Measurements from ENCODE around the gene PIGR.

PIGR gene

DNA sequence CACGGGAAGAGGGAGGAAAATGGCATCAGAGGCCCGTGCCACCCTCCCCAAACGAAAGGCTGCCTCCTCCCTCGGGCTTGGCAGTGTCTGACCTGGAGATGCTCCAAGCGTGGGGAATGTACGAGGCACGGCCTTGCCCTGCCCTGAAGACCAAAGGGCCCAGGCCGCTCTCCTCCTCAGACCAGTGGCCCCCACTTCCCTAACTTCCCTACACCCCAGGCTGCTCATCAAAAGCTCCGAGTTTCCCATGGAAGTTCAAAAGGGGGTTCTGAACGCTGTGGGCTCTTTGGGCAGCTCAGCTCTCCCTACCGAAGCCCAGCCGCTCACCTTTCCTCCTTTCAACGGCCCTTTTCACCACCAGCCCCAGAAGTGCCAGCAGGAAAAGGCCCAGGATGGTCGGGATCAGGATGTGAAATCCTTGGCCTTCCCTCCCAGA, 36.4 kb downstream of the PIGR start:
- no peak for DNase-seq (ENCODE audit: low read depth in 2 of 2)

DNA sequence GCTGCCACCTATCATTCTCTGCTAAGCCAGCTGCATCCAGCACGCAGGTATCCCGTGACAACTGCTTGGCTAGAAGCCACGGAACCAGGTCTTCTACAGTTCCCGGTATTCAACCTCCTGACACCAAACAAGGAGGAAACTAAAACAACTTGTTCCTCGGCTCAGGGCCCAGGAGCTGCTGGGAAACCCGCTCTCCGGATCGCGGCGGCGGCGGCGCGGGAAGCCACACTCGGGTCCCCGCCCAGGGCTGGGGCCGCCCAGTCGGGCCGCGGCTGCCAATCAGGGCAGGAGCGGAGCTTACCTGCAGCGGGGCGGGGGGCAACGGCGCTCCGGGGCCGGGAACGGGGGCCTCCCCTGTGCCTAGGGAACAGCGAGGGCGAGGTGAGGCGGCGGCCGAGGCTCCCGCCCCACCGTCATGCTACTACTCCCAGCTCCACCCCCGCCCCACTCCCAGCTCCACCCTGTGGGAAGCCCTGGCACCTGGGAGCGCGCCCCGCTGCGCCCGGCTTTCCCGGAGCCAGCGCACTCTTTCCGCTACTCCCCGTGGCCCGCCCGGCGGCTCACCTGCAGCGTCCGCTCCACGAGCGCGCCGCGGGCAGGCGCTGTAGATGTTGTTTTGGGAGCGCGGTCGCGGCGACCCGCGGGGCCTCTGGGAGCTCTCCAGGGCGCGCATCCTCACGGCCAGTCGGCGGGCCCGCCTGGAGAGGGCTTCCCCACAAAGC, 36.9 kb downstream of the PIGR start:
- no peak for DNase-seq (ENCODE audit: low read depth in 2 of 2)

DNA sequence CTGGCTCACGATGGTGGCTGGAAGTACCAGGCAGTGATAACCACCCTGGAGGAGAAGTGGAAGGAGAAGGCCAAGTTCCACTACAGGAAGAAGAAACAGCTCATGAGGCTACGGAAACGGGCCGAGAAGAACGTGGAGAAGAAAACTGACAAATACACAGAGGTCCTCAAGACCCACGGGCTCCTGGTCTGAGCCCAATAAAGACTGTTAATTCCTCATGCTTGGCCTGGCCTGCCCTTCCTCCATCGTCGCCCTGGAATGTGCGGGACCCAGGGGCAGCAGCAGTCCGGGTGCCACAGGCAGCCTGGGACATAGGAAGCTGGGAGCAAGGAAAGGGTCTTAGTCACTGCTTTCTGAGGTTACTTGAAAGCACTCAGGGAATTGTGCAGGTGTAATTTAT, 38.2 kb downstream of the PIGR start:
- DNase-seq (ENCODE audit: low read depth in 2 of 2) = no peak

DNA sequence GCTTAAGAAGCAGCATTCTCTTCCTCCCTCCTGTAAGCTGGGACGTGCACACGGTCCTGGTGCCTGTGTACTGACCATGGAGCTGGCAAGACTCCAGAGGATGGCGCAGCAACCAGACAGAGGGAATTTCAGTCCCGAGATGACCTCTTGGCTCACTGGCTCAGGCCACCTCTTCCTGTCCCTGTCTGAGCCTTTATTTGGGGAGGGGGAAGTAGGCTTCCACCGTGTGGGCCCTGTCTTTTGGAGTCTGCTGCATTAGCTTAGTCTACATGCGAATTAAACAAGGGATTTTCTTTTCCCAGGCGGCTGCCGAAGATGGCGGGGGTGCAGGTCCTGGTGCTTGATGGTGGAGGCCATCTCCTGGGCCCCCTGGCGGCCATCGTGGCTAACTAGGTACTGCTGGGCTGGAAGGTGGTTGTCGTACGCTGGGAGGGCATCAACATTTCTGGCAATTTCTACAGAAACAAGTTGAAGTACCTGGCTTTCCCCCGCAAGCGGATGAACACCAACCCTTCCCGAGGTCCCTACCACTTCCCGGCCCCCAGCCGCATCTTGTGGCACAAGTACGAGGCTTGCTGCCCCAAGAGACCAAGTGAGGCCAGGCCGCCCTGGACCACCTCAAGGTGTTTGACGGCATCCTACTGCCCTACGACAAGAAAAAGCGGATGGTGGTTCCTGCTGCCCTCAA, 38.8 kb downstream of the PIGR start:
- DNase-seq (ENCODE audit: low read depth in 2 of 2) = no peak

DNA sequence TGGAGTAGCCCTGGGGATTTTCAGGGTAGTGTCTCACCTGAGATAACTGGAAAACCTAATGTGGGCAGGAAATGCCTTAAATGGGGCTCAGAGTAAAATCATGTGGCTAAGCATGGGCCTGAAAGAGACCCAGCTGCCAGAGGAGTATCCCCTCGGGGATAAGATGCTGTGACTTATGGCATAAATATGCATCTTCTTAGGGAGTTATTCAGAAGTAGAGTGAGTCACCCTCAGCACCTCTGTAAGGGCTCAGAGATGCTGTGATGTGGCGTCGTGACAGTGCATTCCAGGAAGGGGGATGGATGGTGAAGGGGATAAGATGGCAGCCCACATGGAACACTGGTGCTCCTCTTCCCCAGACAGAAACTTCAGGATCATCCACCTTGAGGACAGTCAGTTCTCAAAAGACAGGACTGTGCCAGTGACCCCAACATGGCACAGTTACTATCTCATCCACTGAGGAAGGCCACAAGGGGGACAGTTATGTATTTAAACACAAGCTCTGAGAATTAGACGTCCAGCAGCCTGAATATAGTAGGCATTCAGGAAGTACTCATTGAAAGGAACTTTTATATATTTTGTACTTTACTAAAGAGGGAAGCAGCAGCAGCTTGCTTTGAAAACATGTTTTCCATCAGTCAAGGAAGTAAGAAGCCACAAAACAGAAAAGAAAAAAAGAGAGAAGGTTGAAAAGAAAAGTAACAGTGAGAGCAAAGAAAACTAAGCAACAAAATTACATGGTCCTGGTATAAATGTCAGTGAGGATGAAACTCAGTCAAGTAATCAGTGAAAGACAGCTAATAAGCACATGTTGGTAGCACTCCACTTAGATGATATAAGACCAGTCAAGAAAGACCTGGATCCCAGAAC, 40.7 kb downstream of the PIGR start:
- peak in 1 of 2 experiments; percentile 42 for DNase-seq (ENCODE audit: low read depth in 2 of 2)

DNA sequence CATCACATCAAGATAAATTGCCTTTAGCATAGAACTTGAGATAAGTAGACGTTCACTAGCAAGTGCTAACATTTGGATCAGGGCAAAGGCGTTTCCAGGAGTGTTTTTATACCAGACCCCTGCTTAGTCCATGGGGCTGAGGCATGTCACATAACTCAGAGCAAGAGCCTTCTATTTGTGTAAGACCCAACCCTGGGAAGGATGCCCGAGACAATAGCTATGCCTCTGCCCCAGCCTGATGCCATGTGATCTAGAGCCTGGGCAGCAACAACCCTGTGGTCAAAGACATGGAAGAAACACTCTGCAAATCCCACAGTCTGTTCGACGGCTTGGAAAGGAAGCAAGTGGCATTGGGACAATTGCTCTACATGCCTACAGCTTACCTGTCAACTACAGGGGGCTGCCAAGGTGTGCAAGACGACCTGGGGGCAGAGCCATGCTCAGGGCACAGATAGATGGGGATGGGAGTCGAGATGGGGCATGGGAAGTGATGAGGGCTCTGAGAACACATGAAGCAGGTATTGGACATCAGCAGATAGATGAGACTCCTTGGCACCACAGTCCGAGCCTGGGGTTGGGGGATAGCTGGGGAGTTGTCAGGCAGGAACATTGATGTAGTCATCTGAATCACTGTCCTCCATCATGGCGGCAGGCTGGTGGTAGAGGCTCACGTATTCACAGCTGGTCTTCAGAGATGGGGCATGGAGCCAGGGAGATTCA, 41.7 kb downstream of the PIGR start:
- DNase-seq (ENCODE audit: low read depth in 2 of 2) = no peak

DNA sequence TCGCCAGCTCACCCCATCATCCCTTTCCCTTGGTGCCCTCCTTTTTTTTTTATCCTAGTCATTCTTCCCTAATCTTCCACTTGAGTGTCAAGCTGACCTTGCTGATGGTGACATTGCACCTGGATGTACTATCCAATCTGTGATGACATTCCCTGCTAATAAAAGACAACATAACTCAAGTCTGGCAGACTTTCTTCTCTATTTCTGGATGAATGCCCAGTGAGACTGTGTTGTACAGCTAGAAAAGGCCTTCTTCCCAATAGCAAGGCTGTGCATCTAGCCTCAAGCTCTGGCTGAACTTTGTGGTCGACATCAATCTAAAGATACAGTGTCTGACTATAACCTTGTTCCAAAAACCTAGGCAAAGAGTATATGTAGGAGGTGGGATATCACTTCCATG, 42.6 kb downstream of the PIGR start:
- DNase-seq (ENCODE audit: low read depth in 2 of 2) = no peak

DNA sequence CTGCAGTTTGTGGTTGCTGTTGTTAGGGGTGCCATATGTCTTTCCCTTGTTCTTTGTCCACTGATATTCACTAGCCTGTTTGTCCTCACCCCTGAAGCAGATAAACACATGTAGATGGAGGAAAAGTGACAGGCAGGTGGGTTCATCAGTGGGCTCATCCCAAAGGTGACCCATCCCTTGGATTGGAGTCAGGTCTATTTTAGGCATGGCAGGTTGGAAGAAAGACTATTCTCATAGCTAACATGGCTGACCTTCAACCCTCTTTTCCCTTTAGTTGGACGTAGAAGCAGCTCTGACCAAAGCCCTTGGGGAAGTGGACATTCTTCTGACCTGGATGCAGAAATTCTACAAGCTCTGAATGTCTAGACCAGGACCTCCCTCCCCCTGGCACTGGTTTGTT, 43.6 kb downstream of the PIGR start:
- DNase-seq (ENCODE audit: low read depth in 2 of 2) = no peak

DNA sequence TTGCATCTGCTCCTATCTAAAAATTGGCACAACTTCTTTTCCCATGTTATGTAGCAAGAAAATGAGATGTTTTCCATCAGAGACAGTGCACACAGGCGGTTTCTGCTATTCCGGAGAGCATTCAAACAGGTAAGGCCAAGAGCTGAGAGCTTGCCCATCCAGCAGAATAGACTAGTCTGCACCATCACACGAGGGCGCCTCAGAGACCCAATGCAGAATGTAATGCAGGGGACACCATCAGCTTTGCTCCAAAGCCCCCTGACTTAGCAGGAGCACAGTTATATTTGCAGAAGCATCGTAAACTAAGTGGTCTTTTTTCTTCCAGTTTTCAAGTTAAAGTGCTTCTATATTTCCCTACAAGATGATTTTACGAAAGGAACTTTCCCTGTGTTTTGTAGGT, 44.3 kb downstream of the PIGR start:
- no peak for DNase-seq (ENCODE audit: low read depth in 2 of 2)

DNA sequence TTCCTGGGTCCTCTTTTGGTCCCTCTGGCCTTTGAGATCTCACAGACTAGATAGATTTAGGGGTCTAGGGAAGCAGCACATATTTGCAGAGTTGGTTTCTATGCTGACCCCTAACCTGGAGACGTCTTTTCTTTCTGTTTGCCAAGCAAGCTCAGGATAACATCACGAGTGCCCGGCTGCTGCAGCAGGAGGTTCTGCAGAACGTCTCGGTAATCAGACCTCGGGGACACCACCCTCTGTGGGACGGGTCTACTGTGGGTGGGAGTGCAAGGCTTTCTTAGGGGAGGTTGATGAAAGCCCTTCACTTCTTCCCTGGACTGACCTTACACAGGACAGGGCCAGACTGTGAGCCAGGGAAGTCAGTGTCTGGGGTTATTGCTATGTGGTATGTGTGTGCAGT, 46.1 kb downstream of the PIGR start:
- no peak for DNase-seq (ENCODE audit: low read depth in 2 of 2)

DNA sequence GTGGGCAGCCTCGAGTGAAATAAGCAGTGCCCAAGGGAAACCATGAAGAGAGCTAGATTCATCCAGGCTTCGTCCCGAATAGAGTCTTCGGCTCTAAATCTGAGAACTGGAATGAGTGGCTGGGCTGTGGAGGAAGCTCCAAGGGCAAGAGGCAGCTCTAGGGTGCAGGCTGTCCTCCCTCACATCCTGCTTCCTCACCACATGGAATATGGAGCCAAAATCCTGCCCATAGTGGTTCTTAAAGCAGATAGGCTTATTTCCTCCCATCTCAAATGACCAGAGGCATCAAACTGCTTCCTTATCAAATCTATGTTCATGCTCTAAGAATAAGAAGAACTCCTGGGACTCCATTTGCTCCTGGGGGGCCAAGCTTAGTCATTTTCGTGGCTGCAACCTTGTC, 46.5 kb downstream of the PIGR start:
- DNase-seq (ENCODE audit: low read depth in 2 of 2) = no peak

DNA sequence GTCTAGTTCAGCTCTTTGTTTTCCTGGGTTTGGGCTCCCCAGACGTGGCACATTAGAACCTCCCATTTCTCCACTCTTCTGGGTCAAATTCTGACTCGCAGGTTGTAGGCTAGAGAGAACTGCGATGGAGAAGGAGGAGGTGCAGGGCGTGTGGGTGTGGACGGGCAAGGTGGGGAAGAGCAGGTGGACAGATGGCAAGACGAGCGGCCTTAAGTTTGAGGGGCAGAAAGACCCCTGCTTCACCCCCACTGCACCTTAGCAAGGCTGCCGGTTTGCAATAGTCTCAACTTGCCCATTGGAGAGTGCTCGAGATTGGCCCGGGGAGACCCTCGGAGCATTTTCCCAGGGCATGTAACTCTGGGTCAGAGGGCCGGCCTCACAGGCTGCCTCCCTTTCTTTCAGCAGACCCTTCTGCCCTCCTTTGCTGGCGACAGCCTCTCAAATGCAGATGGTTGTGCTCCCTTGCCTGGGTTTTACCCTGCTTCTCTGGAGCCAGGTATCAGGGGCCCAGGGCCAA, 47.3 kb downstream of the PIGR start:
- DNase-seq (ENCODE audit: low read depth in 2 of 2) = no peak

DNA sequence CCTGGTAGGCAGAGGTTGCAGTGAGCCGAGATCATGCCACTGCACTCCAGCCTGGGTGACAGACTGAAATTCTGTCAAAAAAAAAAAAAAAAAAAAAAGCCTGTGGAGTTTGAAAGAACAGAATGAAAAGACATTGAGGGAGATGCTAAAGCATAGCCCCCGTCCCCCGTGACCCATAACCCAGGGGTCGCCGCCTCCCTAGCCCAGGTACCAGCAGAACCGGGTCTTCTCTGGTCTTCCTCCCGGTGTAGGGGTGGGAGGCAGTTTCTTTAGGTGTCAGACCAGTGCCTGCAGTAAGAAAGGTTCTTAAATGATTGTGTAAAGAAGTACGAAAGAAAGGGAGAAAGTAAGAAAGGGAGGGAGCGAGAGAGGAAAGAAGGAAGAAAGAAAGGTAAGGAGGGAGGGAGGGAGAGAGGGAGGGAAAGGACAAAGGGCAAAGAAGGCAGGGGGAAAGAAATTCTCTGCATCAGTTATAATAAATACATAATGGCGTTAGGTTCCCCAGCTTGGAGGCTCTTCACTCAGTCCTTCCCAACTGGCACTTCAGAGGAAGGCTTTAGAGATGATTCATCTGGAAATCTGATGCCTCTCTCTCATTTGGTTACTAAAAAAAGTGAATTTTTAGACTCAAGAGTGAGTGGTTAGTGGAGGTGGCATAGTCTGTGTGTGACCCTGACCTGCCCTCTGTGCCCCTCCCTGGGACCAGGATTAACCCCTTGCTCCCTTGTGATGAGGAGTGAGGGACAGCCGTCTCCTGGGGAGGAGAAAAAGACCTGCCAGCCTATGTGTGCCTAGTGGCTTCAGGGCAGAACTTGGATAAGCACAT, 48.0 kb downstream of the PIGR start:
- DNase-seq (ENCODE audit: low read depth in 2 of 2) = no peak

DNA sequence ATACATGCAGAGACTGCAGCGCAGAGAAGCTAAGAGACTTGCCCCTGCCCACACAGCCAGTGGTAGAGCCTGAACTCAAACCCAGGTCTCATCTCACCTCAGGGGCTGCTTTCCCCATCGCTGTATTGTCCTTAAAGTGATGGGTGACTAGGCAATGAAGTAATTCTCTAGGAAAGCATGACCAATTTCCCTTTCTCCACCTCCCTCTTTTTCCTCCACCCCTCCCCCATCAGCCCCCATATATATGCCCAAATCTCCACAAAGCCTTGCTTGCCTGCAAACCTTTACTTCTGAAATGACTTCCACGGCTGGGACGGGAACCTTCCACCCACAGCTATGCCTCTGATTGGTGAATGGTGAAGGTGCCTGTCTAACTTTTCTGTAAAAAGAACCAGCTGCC, 49.1 kb downstream of the PIGR start, which contains the start of gene IL24:
IL24 (plus strand) TSS at position 269 of the 400 bp plus-strand sequence. CDS start 390 bp downstream, outside the sequence.
- DNase-seq (ENCODE audit: low read depth in 2 of 2) = peak in 1 of 2 experiments; percentile 75

DNA sequence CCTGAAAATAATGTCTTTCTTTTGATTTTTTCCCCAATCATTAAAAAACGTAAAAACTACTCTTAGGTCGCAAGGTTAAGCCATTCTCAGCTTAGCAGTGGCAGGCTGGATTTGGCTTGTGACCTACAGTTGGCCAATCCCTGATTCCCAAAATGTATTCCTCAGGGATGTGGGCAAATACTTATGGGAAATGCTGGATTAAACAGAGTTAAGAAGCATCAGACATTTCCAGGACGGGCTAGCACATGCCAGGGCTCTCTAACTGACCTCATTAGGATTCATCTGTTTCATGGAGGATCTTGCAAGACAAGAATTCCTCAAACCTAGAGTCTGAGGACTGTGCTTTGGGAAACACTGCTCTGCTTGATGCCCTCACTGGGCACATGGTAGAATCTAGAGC, 50.0 kb downstream of the PIGR start:
- DNase-seq (ENCODE audit: low read depth in 2 of 2) = no peak

DNA sequence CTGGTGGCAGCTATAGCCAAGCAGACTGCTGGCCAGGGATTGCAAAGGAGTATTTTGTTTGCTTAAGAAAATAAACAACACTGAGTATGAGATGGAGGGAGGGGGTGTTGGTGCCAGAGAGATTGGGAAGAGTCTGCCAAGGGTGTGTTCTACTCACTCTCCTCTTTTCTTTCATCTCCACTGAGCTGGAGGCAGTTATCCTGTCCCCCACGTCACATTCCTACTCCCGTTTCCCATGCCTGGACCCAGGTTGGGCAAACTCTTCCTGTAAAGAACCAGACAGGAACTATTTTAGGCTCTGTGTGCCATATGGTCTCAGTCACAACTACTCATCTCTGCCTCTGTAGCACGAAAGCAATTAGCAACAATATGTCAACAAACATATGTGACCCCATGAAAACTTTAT, 50.4 kb downstream of the PIGR start:
- DNase-seq (ENCODE audit: low read depth in 2 of 2) = no peak

DNA sequence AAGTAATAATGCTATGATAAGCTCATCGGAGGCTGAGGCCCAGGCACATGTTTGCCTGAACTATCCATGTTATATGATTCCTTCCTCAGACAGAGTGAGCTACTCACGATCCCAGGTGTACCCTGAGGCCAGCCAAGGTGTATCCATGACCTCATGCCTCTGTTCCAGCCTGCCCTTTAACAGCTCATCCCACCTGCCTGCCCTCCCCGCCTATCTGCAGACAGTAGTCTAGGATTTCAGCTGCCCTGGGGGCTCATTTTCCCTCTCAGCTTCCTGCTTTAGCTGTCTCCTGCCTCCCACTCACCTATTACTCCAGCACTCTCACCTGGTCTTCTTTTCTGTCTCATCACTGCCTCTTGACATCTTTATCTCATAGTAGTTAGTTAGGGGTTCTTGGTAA, 50.9 kb downstream of the PIGR start:
- no peak for DNase-seq (ENCODE audit: low read depth in 2 of 2)

DNA sequence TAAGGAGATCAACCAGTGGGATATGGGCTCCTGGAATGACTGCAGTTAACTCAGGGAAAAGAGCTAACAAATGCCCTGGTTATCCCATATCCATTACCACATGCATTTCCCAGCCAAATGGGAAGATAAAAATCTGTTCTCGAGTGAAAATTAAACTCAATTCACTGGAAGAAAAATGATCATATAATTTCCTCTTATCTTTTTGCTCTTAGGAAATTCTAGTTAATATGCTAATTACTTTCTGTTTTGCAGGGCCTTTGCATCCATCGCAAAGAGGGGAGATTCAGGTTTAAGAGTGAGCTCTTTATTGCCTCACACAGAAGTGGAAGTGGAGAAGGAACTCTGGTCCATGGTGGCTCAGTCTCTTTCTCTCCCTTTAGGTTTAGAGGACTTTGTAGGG, 52.9 kb downstream of the PIGR start:
- DNase-seq (ENCODE audit: low read depth in 2 of 2) = no peak

DNA sequence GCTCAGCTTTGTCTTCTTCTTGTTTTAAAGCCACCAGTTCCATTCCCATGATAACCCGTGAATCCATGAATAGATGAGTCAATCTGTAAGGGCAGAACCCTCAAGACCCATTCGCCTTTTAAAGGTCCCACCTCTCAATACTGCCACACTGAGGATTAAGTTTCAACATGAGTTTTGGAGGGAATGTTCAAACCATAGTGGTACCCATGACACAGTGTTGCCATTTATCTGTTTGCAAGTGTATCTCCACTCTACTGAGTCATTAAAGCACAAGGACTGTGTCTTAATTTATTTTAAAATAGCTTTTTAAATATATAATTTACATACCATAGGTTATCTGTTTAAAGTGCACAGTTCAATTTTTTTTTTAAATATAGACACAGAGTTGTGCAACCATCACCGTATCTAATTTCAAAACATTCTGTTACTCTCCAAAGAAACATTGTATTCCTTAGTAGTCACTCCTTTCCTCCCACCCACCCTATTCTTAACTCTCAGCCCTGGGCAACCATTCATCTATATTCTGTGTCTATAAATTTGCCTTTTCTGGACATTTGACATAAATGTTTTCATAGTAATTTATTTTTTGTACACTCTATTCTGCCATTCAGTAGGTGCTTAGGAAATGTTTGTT, 53.8 kb downstream of the PIGR start:
- DNase-seq (ENCODE audit: low read depth in 2 of 2) = no peak

DNA sequence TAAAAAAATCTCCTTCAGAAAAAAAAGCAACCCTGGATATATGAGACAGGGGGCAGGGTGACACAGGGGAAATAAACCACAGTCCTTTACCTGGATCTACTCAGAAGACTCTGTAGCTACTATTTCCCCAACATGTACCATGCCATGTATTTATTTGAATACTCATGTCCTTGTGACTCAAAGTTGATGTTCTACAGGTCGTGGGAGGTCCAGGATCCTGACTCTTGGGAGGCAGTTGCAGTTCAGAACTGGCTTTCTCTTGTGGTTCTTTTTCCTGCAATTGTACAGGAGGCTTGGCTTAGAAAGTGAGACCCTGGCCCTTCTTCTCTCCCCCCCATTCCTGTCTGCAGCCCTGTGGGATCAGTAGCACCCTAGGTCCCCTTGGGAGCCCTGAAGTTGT, 54.9 kb downstream of the PIGR start:
- no peak for DNase-seq (ENCODE audit: low read depth in 2 of 2)

Data from stimulated activated CD4-positive, alpha-beta T cell treated with anti-CD3 and anti-CD28 coated beads, Interleukin-12 subunit alpha, Interleukin-12 subunit beta, amount 100 ng/mL, for 24 hours (primary cell).